ENCODE measurements around the gene FBXO45. TPM values are rescaled to one million over a fixed set of nuclear protein-coding genes. Genes with fewer than 3 reads are reported as not detected.

The FBXO45 gene
- total RNA-seq, 1 experiment from 2014 or later, result 18.6 TPM

DNA sequence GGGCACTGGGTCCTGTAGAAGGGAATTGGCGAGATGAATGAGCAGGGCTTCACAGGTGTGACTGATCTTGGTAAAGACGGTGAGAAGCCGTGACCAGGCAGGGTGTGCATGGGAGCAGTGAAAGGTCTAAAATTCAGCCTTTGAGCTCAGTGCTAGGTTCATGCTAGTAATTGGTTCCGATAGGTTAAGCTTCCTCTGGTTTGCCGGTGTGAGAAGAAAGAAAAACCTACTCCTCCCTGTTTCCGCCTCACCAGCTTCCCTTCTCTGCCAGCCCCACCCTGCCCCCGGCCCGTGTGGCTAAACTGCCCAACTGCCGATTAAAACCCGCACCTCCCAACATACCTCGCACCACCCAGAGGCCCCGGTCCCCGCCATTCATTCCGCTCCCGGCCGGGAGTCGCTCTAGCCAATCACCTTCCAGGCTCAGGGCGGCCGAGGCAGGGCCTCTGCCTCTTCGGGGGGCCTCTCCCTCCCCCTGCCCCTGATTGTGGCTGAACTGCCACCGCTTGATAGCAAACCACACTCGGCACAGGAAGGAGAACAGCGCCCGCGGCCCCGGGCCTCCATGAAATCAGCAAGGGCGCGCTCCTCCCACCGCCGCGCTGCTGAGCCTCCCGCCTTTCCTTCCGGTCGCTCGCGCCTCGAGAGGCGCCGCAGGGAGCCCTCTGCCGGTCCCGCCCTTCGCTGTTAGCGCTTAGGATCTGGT, 63.7 kb downstream of the FBXO45 start:
- H3K4me1 ChIP-seq (ENCODE audit: insufficient read depth, low read length), result peaks cover 2% of the 10 kb centered on the region; the same call in 1 of the 2 replicates
- no peak overlapping the region for H3K56ac ChIP-seq (ENCODE audit: insufficient read length, low read depth, low read length)
- Mint-ChIP-seq H3K27ac (peak overlapping the region; percentile 88 to 100 (median 97)), H3K4me1 (peaks cover 33 to 41% of the 10 kb centered on the region in 2 experiments), H3K4me3 (peak overlapping the region; percentile 74 to 80), H3K9me3 (no peaks in the 10 kb centered on the region), H3K36me3 (ENCODE audit: insufficient read depth in 1 of 3, low read depth in 3 of 3) (peaks cover 0 to 5% (median 0%) of the 10 kb centered on the region in 3 experiments; a peak in 2 of 7 replicates), H3K27me3 (ENCODE audit: low read depth) (no peaks in the 10 kb centered on the region; the same call in 1 of the 2 replicates)
- peak overlapping the region; percentile 65 for H3K4me2 ChIP-seq (ENCODE audit: insufficient read depth, insufficient read length, low read length)
- no peaks in the 10 kb centered on the region for H3K9me3 ChIP-seq (ENCODE audit: control insufficient read depth, low read depth, low read length)
- no CpG with 5 or more reads among the region's 43 CpGs for WGBS (ENCODE audit: extremely low coverage, insufficient read length, low lambda C conversion rate)
- TF ChIP-seq, protein P1, sequence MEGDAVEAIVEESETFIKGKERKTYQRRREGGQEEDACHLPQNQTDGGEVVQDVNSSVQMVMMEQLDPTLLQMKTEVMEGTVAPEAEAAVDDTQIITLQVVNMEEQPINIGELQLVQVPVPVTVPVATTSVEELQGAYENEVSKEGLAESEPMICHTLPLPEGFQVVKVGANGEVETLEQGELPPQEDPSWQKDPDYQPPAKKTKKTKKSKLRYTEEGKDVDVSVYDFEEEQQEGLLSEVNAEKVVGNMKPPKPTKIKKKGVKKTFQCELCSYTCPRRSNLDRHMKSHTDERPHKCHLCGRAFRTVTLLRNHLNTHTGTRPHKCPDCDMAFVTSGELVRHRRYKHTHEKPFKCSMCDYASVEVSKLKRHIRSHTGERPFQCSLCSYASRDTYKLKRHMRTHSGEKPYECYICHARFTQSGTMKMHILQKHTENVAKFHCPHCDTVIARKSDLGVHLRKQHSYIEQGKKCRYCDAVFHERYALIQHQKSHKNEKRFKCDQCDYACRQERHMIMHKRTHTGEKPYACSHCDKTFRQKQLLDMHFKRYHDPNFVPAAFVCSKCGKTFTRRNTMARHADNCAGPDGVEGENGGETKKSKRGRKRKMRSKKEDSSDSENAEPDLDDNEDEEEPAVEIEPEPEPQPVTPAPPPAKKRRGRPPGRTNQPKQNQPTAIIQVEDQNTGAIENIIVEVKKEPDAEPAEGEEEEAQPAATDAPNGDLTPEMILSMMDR (conservative IDR thresholded peaks at IDR 0.05), result no peak
- no peaks in the 10 kb centered on the region for H4K20me1 ChIP-seq (ENCODE audit: control insufficient read depth, insufficient read depth, insufficient read length)
- peak; percentile 93 for DNase-seq
- peak overlapping the region; percentile 68 for H3K9ac ChIP-seq (ENCODE audit: extremely low read depth, insufficient read length, low read length)
- H4K8ac ChIP-seq (replicated peaks; ENCODE audit: insufficient read length, low read depth, low read length), result no peak overlapping the region
- H4K91ac ChIP-seq (ENCODE audit: insufficient read length, low read depth, low read length), result no peak overlapping the region
- no peak overlapping the region for H2AFZ ChIP-seq (ENCODE audit: low read length)
- H2BK20ac ChIP-seq (ENCODE audit: low read depth, low read length, poor library complexity, severe bottlenecking), result no peak overlapping the region
- peak overlapping the region; percentile 83 for H2BK120ac ChIP-seq (ENCODE audit: low read depth, low read length, poor library complexity, severe bottlenecking)
- peak overlapping the region; percentile 75 for H3K27ac ChIP-seq (ENCODE audit: insufficient read length, low read depth, low read length)
- H2BK5ac ChIP-seq (ENCODE audit: insufficient read length, low read length), result no peak overlapping the region
- no peaks in the 10 kb centered on the region for H3K79me1 ChIP-seq (ENCODE audit: insufficient read depth, low read depth, low read length, poor library complexity, severe bottlenecking)
- no peak overlapping the region for H2AK5ac ChIP-seq (ENCODE audit: insufficient read length, low read length)
- no peak overlapping the region for H2BK12ac ChIP-seq (ENCODE audit: insufficient read length, low read depth, low read length)
- H3K23ac ChIP-seq (ENCODE audit: insufficient read length, low read depth, low read length), result no peak overlapping the region
- H3K23me2 ChIP-seq (ENCODE audit: insufficient read length, low read depth, low read length, poor library complexity, severe bottlenecking), result peaks cover 8% of the 10 kb centered on the region
- peak overlapping the region; percentile 93; the same call in 1 of the 2 replicates for H3K14ac ChIP-seq (ENCODE audit: insufficient read depth, low read length)
- no peak overlapping the region for H3T11ph ChIP-seq (ENCODE audit: low read length)
- no peaks in the 10 kb centered on the region for H3K27me3 ChIP-seq (ENCODE audit: insufficient read depth, low read length)
- no peak overlapping the region for H2BK15ac ChIP-seq (ENCODE audit: low read depth, low read length)
- no peaks in the 10 kb centered on the region for H3K79me2 ChIP-seq (ENCODE audit: insufficient read depth, low read length)
- peak overlapping the region; percentile 55; the same call in 1 of the 2 replicates for H3K4ac ChIP-seq (ENCODE audit: low read depth, low read length)
- peak overlapping the region; percentile 92 for H3K18ac ChIP-seq (ENCODE audit: insufficient read length, low read depth, low read length)
- peak overlapping the region; percentile 29 for H4K5ac ChIP-seq (ENCODE audit: insufficient read length, low read depth, low read length)

Measured in H9 (cell line).